ENCODE results near the gene TMOD1. TPM values are rescaled to one million over a fixed set of nuclear protein-coding genes. Genes with fewer than 3 reads are reported as not detected.
"Not testable (repeated sequence)": the region's sequence is repeated elsewhere in the genome, so short reads cannot be mapped to it uniquely, and the experiment has no call there.

Gene TMOD1
- total and polyA plus RNA-seq, 9 donors, result 37.1 to 77.2 (median 64.0) TPM

DNA sequence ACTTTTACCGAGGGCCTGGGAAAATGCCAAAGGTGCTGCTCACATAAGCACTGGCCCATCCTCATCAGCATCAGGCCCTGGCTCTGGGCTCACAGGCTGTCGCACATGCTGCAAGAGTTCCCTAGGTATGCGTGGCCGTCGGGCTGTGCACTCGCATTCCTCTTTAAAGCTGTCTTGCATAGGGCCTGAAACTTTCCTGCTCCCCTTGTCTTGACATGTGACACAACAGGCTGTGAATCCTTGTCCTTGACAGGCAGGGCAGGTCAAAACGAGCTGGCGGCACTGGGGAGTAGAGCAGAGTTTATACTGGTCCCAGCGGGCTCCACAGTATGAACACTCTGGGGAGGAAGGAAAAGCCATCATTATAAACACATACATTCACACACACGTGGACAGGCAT lies 101.0 kb downstream of the TMOD1 start:
- DNase-seq, result peak in 1 of 5 donors; percentile 28
- no peaks in the 10 kb centered on the region for H3K9me3 ChIP-seq
- H3K4me3 ChIP-seq, result no peak overlapping the region
- intact Hi-C loops (cut with DNase I), result loop anchor here in 1 of 4 donors (5.0 kb wide), 1 partner anchor 135 kb away; no protein-coding TSS in a partner anchor
- H3K4me1 ChIP-seq (ENCODE audit: insufficient read depth), result peaks cover 5% of the 10 kb centered on the region
- 62 to 78% (median 70%) methylated on average over 10 of the region's 10 CpGs for WGBS, 3 donors
- no peaks in the 10 kb centered on the region for H3K27me3 ChIP-seq
- no peaks in the 10 kb centered on the region for H3K36me3 ChIP-seq
- TF ChIP-seq, protein P1, sequence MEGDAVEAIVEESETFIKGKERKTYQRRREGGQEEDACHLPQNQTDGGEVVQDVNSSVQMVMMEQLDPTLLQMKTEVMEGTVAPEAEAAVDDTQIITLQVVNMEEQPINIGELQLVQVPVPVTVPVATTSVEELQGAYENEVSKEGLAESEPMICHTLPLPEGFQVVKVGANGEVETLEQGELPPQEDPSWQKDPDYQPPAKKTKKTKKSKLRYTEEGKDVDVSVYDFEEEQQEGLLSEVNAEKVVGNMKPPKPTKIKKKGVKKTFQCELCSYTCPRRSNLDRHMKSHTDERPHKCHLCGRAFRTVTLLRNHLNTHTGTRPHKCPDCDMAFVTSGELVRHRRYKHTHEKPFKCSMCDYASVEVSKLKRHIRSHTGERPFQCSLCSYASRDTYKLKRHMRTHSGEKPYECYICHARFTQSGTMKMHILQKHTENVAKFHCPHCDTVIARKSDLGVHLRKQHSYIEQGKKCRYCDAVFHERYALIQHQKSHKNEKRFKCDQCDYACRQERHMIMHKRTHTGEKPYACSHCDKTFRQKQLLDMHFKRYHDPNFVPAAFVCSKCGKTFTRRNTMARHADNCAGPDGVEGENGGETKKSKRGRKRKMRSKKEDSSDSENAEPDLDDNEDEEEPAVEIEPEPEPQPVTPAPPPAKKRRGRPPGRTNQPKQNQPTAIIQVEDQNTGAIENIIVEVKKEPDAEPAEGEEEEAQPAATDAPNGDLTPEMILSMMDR (IDR thresholded peaks at IDR 0.05), result no peak
- TF ChIP-seq EP300 (IDR thresholded peaks at IDR 0.05) (no peak), POLR2A (IDR thresholded peaks at IDR 0.05) (no peak)
- H3K27ac ChIP-seq, result no peak overlapping the region

DNA sequence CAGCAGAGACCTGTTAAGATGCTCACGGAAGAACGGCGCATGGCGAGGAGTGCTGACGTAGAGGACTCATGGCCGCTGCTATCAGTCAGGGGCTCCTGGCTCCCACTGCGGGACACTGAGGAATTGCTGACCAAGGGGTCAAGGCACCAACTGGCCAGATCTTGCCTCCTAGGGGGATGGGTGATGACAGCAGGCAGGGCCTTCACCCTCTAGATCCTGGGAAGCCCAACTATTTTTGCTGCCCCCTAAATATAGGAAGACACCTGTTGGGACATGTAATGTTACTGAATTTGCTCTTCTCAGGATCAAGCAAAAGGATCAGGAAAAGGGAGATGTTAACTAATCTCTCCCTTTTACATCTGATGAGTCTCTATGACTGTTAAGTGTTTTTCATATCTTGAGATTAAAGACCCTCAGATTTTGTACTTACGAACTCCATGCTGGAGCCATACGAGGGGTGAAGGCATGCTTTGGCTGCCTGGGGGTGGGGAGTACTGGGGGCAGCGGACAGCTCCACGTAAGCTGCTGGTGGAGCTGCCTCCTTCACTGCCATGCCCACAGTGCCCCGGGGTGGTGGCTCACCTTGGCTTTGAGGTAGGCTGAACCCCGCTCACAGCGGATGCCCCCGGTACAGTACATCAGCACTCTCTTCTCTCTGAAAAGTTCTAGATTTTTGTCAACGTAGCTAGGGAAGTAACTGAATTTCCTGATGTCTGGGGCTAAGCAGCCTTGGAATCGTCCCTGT lies 103.6 kb downstream of the TMOD1 start:
- Histone ChIP-seq H3K9me3 (no peaks in the 10 kb centered on the region), H3K4me1 (ENCODE audit: insufficient read depth) (no peaks in the 10 kb centered on the region), H3K4me3 (no peak overlapping the region), H3K27me3 (no peaks in the 10 kb centered on the region), H3K27ac (no peak overlapping the region), H3K36me3 (no peaks in the 10 kb centered on the region)
- 85 to 93% (median 90%) methylated on average over 17 of the region's 17 CpGs for WGBS, 3 donors
- TF ChIP-seq, protein P1 (IDR thresholded peaks at IDR 0.05), result no peak
- intact Hi-C loops (cut with DNase I), result loop anchor here in 1 of 4 donors (5.0 kb wide), 1 partner anchor 138 kb away; no protein-coding TSS in a partner anchor
- DNase-seq, result no peak

- Histone ChIP-seq H3K27me3 (no peaks in the 10 kb centered on the region), H3K4me3 (no peak overlapping the region), H3K36me3 (no peaks in the 10 kb centered on the region), H3K27ac (peak overlapping the region in 1 of 2 donors; percentile 12), H3K4me1 (ENCODE audit: insufficient read depth) (no peaks in the 10 kb centered on the region), H3K9me3 (no peaks in the 10 kb centered on the region)
- TF ChIP-seq POLR2A (IDR thresholded peaks at IDR 0.05), result no peak
- TF ChIP-seq, protein P1 (IDR thresholded peaks at IDR 0.05), result peak; percentile 81 to 88 (median 88)
- intact Hi-C loops (cut with DNase I), result loop anchor here (1.0 to 5.0 kb wide), 3 partner anchors 148 to 203 kb away; partner anchors contain the start of gene TDRD7 (in 1 of the 4)
- DNase-seq, result peak in 4 of 5 donors; percentile 36 to 79 (median 56)
Observed at GRCh38 chr9:97615439-97616072, 114.1 kb downstream of the TMOD1 start.

GRCh38 chr9:97617939-97618416 lies 116.5 kb downstream of the TMOD1 start:
- Histone ChIP-seq H3K36me3 (no peaks in the 10 kb centered on the region), H3K27me3 (no peaks in the 10 kb centered on the region), H3K9me3 (no peaks in the 10 kb centered on the region), H3K27ac (no peak overlapping the region), H3K4me1 (ENCODE audit: insufficient read depth) (no peaks in the 10 kb centered on the region), H3K4me3 (no peak overlapping the region)
- WGBS, 3 donors, result 76 to 90% (median 84%) methylated on average over 1 of the region's 1 CpG
- intact Hi-C loops (cut with DNase I), result loop anchor here in 3 of 4 donors (5.0 kb wide), 2 partner anchors 151 to 206 kb away; partner anchors contain the start of gene TDRD7 (in 1 of the 3)
- no peak for DNase-seq
- TF ChIP-seq EP300 (IDR thresholded peaks at IDR 0.05) (no peak), POLR2A (IDR thresholded peaks at IDR 0.05) (no peak)
- TF ChIP-seq, protein P1 (IDR thresholded peaks at IDR 0.05), result no peak

- H3K27me3 ChIP-seq; H3K36me3 ChIP-seq; DNase-seq; H3K4me1 ChIP-seq (ENCODE audit: insufficient read depth); H3K4me3 ChIP-seq; H3K27ac ChIP-seq; intact Hi-C loops (cut with DNase I); H3K9me3 ChIP-seq: not testable (repeated sequence)
- WGBS, 3 donors, result 89 to 96% (median 94%) methylated on average over 2 of the region's 2 CpGs
Observed at GRCh38 chr9:97620063-97620462, 118.6 kb downstream of the TMOD1 start.

GRCh38 chr9:97622483-97622882 lies 121.0 kb downstream of the TMOD1 start:
- intact Hi-C loops (cut with DNase I); H3K27me3 ChIP-seq; H3K27ac ChIP-seq; H3K9me3 ChIP-seq; DNase-seq; H3K4me3 ChIP-seq; H3K4me1 ChIP-seq (ENCODE audit: insufficient read depth); H3K36me3 ChIP-seq: not testable (repeated sequence)
- WGBS, 3 donors, result 94 to 98% (median 97%) methylated on average over 5 of the region's 5 CpGs
